ENCODE results near the gene PGBD2. TPM values are rescaled to one million over a fixed set of nuclear protein-coding genes. Genes with fewer than 3 reads are reported as not detected.

Gene PGBD2
- total and polyA plus RNA-seq, 2 of the 13 experiments (the other 11 are each of a cell fraction or from before 2014, with no cell fraction given): 6.0 to 7.4 TPM

- TF ChIP-seq PRDM4 (CRISPR knock-in tag; IDR thresholded peaks at IDR 0.05; ENCODE audit: borderline replicate concordance): no peak
- TF ChIP-seq MAX (IDR thresholded peaks at IDR 0.05): peak; percentile 80
- peak; percentile 52 for TF ChIP-seq STAG1 (CRISPR knock-in tag; IDR thresholded peaks at IDR 0.05)
- TF ChIP-seq E2F2 (CRISPR knock-in tag; IDR thresholded peaks at IDR 0.05; ENCODE audit: borderline replicate concordance): no peak
- peak; percentile 96 for TF ChIP-seq BRD4 (CRISPR knock-in tag; IDR thresholded peaks at IDR 0.05)
- peak; percentile 97 for TF ChIP-seq SRY (CRISPR knock-in tag; IDR thresholded peaks at IDR 0.05)
- no peak for TF ChIP-seq GPN1 (CRISPR knock-in tag; IDR thresholded peaks at IDR 0.05; ENCODE audit: borderline replicate concordance)
- peak; percentile 60; the same call in 1 of the 2 replicates for TF ChIP-seq ZNF264 (CRISPR knock-in tag; IDR thresholded peaks at IDR 0.05)
- TF ChIP-seq CHD4 (IDR thresholded peaks at IDR 0.05; ENCODE audit: borderline replicate concordance, low read length): no peak
- peak; percentile 81 for TF ChIP-seq THAP11 (CRISPR knock-in tag; IDR thresholded peaks at IDR 0.05)
- peak; percentile 73 for TF ChIP-seq DR1 (CRISPR knock-in tag; IDR thresholded peaks at IDR 0.05)
- TF ChIP-seq ZNF674 (CRISPR knock-in tag; IDR thresholded peaks at IDR 0.05; ENCODE audit: low read depth): no peak; the same call in 1 of the 2 replicates
- TF ChIP-seq GTF2F1 (IDR thresholded peaks at IDR 0.05; ENCODE audit: low read length): no peak
- 0 out of 2 replicates have a peak, but pooled peaks have one; percentile 75 for TF ChIP-seq ZNF256 (CRISPR knock-in tag; conservative IDR thresholded peaks at IDR 0.05)
- peak; percentile 84 for TF ChIP-seq ZC3H13 (CRISPR knock-in tag; IDR thresholded peaks at IDR 0.05)
- TF ChIP-seq TEAD3 (CRISPR knock-in tag; optimal IDR thresholded peaks at IDR 0.05; ENCODE audit: borderline replicate concordance): peak; percentile 48
- peak; percentile 64; the same call in 1 of the 2 replicates for TF ChIP-seq CBX5 (CRISPR knock-in tag; IDR thresholded peaks at IDR 0.05; ENCODE audit: borderline replicate concordance)
- no peak for TF ChIP-seq THYN1 (CRISPR knock-in tag; IDR thresholded peaks at IDR 0.05; ENCODE audit: borderline replicate concordance, low read depth)
- TF ChIP-seq ZBED4 (CRISPR knock-in tag; IDR thresholded peaks at IDR 0.05; ENCODE audit: borderline replicate concordance): peak; percentile 87; the same call in 1 of the 2 replicates
- peak; percentile 55; the same call in 1 of the 2 replicates for TF ChIP-seq RFX5 (IDR thresholded peaks at IDR 0.05; ENCODE audit: low read depth, low read length)
These were observed at the start of gene PGBD2 (continued) for GRCh38 chr1:248906009-248906752.

Measured in HepG2 (cell line).